NCI-H1436 treated with DMSO at 0.1 percent for 48 hours (cell line): ENCODE measurements around the gene FN1.

Source experiments
- DNase-seq: peaks from one replicate; lab custom pipeline; 2025; lab: John Stamatoyannopoulos, UW

FN1 gene

DNA sequence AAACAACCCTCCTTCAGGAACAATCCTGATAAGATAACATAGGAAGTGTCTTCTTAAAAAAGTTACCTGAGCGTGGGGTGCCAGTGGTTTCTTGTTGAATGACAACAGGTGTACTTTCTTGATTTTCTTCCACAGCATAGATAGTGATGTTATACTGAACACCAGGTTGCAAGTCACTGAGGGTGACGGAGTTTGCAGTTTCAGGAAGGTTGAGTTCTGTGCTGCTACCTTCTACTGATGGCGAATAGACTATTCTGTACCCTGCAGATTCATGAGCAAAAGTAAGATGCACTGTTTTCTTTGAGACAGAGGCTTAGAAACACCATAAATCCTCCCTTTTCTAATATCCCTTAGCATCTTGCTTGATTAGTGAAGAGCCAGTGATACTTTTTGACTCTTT, 28.8 kb downstream of the FN1 start:
- DNase-seq, result no peak

DNA sequence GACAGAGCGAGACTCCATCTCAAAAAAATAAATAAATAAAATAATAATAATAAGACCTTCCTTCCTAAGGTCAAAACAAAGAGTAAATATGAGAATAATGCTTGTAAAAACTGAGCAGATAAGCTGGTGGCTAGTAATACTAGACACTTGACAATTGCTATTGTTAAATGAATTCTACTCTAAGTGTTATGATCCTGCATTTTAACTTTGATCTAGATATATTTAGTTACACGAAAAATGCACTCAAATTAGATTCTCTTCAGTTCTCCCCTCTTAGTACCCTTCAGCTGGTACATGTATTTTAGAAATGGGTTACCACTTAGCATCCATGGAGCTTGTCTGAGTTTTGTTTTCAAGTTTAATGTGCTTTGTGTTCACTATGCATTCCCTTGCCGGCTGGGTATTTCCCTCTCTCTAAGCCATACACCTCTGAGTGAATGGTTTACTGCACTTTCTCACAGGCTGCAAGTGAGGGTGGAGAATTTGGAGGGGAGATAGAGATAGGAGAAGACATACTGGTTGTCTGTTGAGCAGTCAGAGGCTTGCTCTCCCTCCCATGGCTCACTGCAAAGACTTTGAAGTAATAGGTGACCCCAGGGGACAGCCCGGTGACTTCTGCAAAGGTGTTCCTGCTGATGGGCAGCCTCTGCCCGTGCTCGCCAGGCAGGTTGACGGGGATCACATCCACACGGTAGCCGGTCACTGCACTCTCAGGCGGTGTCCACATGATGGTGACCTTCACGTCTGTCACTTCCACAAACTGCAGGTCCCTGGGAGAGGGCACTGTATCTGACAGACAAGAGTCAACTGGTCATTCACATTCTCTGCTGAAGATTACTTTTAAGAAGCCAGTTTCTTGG, 29.9 kb downstream of the FN1 start:
- DNase-seq, result no peak

DNA sequence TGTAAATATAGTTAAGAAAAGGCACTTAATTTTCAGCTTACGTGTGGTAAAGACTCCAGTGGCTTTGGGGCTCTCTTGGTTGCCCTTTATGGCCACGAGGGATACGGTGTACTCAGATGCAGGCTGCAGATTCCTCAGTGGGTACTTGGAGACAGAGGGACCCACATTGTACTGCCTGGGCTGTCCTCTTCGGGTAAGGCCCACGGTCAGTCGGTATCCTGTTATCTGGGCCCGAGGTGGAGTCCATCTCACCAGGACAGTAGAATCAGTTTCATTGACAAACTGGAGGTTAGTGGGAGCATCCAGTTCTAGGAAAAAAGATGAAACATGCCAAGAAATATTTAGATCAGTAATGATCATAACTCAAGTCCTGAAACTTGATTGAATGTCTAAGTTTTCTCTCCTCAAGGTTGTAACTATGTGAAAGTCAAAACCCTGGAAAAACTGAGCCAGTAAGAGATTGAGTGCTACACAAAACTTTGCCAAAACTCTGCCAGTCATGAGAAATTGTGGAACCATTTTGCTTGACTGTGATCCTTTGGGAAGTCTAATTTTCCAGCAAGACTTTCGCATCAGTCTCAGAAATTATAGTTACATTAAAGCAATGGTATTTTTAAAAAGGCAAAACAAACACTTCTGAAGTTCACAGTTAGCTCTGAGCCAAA, 31.4 kb downstream of the FN1 start:
- no peak for DNase-seq

DNA sequence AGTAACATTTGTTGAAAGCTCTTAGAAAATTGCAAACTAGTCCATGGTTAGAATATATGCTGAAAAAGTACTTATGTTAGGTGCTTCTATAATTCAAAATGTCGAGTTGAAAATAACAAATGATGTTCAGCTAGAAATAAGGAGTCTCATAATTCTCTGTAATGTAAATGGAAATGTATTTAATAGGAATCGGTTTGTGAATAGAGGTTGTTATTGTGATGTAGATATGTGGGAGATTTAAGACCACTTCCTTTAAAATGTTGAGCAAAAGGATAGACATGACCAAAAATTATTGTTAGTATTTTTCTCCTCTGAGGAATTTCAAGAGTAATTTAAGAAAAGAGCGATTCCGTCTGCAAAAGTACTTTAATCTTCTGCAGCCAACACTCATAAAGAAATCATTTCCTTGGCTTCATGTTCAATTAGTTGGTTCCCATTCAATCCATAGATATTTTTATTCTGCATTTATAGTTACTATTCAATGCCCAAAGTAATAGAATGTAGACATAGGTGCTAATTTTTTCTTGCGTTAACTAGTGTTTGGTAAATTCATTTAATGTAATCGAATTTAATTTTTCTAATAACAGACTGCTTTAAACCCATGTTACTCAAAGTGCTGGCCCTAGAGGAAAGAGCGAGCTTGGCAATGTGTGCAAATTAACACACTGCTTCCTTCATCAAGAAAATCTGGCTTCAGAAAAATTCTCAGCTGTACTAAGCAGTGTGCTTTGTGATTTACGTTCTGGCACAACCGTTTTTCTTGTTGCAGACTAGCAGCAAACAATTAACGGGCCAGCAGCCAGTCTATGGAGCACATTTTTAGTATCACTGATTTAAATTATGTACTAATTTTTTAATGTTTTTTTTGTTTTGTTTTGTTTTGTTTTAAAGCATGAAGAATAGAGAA, 32.2 kb downstream of the FN1 start:
- no peak for DNase-seq

DNA sequence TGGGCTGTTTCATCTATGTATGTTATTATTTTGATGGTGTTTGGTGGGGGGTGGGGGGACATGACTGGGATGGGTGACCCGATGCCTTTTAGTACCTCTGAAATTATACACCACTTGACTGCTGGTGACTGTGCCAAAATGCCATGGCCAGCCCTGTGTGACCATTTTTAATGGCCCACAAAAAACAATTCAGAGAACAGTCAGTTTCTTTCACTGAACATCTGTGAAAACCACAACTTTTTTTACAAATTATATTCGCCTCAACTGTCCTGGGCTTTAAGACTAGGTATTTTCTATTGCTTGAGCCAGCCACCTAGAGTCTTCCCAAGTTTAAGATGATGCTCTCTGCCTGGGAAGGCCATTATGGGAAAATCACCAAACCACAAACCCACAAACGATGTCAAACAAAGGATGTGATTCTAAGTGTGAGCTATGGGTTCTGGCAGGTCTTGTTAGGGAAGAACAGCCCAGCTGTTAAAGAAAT, 33.9 kb downstream of the FN1 start:
- no peak for DNase-seq

DNA sequence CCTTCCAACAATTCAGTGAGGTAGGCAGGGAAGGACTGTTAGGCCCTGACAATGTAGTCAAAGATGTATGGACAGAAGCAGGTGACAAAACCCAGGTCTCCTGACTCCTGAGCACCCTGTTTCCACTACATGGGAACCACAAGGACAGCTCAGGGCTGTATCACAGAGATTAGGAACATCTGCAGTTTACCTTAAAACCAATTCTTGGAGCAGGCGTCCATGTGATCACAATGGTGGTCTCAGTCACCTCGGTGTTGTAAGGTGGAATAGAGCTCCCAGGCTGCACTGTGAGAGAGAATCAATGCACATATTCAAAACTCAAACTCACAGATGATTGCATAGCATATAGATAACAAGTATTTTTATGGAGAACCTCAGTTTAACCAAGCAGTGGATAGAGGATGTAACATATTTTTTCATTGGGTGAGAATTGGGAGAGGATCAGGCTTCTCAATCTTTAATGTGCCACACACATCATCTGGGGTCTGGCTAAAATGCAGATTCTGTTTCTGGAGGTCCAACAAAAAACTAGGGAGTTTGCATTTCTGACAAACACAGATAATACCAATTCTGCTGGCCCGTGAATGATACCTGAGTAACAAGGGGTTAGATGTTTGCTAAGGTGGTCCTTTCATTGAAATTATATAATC, 36.7 kb downstream of the FN1 start:
- DNase-seq, result no peak

DNA sequence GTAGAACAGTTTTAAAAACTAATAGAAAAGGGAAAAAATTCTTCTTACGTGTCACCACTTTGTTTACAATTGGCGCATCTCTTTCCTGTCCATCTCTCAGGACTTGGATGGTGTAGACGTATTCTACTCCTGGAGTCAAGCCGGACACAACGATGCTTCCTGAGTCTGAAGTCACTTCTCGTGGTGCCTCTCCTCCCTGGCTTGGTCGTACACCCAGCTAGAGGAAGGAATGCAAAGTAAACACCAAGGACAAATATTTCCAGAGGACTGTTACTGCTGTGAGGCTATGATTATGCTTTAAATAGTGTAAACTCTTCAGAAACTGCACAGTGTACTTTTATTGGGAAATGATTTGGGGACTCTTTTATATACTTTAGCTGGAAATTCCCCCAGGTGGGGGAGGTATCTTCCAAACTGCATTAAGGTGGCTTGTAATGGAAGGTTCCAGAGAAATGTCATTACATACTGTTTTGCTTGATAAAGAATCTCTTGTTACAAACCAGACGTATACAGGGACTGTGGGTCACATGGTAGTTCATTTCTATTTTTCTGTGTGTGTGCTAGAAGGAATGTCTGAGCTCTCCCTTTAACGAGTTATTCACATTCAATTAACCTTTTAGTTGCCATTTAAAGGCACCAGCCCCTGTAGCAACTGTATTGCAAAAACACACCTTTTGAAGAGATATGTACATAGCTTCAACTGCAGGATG, 38.1 kb downstream of the FN1 start:
- DNase-seq, result no peak

DNA sequence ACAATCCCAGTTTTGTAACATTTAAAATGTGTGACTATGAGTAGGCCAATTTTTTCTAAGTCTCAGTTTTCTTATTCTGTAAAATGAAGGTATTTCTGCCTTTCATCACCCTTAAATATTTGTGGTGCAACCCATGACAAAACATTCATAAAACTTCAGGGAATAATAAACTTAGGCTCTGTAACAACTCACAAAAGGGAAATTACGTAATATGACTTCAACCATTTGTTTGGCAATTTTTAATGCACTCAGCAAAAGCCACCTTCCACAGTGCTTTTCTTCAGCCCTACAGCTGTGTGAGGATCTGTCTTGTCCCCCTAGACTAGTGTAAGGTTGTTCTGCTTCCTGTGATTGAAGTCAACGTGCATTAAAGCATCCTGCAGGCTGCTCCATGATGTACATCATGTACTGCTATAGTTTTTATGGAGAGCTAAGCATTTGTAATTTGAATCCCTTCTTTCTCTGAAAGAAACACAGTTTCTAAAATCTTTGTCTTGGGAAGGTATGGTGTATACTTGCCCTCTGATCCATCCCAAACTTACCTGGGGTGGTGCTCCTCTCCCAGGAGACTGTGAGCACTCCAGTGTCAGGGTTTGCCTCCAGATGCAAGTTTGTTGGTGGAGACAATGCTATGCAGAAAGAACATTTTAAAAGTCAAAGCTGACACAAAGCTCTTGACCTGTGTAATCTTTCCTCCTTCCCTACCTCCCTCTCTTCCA, 39.1 kb downstream of the FN1 start:
- DNase-seq, result no peak

DNA sequence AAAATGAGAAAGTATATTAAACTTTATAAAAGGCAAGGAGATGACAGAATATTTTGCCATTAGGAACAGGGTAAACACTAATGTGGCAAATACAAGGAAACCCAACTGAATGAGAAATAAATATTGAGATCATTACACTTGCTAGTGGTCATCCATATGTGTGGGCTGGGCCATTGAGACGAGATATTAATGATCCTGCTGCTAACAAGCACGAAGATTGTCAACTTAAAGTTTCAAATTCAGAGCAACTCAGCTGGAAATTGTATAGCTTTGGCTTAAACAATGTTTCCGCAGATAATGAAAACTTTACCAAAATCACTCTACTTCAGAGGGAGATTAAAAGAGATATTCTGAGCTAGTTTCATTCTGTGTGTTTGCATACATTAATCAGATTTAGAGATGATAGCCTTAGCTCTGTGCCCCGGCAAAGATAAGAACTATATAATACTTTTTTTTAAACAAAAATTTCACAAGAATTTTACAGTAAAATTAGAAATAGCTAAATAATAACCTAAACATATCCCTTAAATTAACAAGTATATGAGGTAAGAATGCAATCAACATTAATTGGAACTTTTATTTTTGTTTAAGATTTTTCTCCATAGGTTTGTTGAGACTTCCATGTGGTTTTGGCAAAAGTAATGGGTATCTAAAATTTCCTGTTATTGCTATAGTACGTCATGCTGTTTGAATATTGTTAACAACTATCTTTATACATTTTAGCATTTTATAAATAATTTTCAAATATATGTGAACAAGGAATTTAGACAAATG, 40.0 kb downstream of the FN1 start:
- no peak for DNase-seq

DNA sequence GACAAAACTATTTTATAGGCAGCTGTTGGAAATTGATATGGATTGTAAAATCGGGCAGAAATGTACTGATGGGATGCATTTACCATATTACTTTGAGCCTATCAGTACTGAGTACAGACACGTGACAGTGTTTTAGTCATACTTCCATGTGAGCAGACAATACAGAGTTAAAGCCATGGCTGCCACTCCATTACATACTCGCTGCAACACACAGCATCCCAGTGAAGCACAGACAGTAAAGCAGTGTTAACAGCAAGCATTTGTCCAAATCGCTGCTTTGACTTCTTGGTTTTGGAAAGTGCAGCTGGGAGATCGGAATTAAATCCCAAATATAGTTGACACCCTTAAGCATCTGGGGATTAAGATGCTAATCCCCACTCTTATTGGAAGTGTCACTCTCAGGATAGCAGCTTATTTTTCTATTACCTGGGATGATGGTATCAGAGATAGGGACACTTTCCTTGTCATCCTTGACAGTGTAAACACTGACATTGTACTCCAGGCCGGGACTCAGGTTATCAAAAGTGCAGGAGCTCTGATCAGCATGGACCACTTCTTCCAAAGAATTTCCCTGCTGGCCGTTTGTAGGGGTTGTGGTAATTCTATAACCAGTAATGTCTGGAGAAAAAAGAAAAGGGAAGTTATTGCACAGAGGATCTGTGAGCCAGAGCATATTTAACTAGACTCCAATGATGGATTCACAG, 41.6 kb downstream of the FN1 start:
- no peak for DNase-seq

DNA sequence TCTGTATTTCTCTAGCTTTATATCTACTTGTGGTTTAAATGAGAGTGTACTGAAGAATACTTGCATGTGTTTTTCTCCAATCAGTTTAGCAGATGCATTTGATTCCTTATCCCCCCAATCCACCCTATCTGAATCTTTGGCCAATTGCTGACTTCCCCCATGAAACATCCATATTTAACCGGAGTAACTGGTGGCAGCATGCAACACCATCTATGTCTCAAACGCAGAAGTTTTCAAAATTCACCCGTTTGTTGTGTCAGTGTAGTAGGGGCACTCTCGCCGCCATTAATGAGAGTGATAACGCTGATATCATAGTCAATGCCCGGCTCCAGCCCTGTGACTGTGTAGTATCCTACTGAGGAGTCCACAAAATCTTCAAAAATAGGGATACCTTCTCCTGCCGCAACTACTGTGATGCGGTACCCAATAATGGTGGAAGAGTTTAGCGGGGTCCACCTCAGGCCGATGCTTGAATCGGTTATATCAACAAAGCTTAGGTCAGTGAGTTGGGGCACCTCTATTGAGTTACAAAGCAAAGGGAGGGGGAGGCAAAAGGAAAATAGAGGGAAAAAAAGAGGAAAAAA, 43.1 kb downstream of the FN1 start:
- no peak for DNase-seq

DNA sequence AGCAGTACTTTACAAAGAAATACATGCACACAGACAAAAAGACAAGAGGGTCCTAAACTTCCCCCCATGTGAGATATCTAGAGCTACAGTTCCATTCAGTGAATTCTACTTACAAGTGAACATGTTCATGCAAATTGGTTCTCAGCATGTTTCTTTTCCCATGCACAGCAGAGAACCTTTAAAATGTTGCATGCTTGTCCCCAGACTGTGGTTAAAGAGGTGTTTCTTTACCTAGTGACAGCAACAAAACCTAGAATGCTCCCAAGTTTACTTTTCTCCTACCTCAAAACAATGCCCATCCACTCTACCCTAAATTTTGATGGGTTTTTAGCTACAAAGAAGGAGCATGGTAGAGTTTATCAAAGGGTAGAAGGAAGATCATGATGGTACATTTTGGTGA, 43.7 kb downstream of the FN1 start:
- DNase-seq, result no peak

DNA sequence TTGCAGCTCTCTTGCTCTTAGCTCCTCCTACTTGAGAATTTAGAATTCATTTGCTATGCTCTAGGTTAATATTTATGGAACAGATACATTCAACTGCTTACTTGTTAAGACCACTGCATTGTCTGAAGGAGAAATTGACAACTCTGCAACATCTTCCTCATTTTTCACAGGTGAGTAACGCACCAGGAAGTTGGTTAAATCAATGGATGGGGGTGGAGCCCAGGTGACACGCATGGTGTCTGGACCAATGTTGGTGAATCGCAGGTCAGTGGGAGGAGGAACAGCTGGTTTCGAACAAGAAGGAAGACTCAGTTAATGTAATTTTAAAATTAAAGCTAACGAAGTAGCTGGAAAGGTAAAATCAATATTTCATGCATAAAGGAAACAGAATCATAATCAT, 44.3 kb downstream of the FN1 start:
- DNase-seq, result no peak

DNA sequence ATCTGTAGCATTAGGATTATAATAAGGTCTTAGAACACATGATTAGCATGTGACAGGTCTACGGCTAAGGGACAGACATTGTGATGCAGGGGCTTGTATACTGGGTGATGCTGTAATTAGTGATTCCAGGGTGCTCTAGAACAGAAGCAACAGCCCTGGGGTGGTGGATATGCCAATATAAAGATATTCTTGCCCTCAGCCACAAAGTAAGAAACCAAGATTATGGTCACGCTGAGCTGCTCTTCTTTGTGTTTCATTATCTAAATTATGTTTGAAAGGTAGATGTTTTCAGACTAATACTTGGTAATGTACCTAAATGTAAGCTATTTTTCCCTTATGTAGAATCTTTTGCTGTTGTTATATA, 45.3 kb downstream of the FN1 start:
- no peak for DNase-seq

DNA sequence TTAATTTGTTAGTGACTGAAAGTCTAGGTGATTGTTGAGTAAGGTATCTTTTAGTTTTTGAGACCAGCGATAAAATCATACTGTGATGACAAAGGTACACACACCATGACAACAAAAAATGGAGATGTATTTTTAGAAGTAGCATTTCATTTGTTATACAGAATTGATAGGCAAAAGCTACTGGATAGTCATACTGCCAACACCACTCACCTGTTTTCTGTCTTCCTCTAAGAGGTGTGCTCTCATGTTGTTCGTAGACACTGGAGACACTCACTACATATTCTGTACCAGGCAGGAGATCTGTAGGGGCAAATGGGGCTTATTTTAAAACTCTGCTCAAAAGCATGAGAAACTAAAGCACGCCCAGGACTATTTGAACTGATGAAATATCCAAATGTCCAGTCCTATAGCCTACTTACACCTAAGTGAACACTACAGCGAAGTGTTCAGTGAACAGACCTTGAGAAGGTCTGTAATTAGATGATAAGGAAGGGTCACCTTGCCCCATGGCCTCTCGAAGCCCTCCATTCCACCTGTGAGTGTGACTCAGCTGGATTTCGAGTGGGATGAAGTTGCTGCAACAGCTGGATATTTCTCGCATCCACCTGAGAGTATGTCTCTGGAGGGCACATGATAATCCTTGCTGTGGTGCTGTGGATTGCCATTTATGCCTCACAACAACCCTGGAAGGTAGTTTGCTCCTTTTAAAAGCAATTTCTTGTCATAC, 47.7 kb downstream of the FN1 start:
- no peak for DNase-seq

DNA sequence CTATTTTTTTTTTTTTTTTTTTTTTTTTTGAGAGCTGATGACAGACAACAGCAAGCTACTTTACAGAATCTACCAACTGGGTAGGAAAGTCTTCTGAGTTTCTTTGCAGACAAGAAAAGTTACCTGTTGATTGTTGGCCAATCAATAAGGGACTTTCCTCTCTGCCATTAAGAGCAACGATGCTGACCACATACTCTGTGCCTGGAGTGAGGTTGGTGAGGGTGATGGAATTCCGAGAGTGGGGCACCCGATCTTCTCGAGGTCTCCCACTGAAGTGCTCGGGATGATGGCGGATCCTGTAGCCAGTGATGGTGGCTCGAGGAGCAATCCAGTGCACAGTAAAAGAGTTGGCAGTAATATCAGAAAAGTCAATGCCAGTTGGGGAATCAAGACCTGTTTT, 49.3 kb downstream of the FN1 start:
- DNase-seq, result no peak

DNA sequence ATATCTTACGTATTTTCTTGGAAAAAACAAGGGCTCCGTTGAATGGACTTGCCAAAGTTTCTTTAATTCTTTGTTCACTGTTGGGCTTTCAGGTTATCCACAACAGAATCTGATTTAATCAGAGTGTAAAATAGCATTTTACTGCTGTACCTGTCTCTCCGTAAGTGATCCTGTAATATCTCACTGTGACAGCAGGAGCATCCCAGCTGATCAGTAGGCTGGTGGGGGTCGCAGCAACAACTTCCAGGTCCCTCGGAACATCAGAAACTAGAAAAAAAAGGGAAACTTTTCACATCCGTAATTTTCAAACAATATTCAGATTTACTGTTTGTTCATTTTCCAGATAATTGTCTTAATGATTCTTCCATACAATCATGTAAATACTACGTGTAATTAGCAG, 51.2 kb downstream of the FN1 start:
- no peak for DNase-seq

DNA sequence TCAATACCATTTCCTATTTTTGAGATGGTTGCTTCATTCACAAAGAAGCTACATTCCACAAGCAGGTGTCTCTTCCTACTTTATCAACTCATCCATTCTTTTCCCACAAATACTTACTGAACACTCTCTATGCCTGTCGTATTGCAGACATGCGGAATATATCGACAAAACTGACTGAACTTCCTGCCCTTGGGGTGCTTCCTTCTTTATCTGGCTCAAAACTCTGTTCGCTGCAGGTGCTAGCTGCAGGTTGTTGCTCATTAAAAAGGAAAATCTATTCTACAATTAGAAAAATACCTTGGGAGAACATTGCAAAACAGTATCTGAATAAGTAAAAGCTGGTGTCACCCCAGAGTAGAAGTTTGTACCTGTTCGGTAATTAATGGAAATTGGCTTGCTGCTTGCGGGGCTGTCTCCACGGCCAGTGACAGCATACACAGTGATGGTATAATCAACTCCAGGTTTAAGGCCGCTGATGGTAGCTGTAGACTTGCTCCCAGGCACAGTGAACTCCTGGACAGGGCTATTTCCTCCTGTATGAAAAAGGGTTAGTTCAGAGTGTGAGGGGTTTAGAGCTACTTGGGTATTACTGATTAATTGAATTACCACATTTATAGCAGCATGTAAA, 52.1 kb downstream of the FN1 start:
- no peak for DNase-seq
